ENCODE data around the gene PHOX2A.

DNA sequence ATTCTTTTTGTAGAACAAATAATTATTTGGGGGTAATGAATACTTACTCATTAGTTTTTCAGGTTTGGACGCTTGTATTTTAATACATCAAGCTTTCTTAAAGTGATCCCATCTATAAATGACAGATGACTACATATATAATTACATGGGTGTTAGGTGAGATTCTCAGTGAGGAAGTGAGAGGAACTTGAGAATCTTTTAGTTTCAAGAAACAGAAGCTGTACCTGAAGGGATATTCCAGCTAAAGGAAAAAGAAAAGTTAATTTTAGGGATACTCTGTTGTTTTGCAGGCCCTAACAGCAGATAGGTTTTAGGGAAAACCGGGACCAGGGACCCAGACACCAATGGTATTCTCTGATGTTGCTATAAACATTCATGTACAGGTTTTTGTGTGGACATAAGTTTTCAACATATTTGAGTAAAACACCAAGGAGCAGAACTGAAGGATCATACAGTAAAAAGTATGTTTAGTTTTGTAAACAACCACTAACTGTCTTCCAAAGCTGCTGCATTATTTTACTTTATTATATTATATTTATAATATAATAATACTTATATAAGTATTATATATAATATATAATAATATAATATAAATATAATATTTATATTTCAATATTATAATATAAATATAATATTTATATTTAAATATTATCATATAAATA is 24.1 kb upstream of the PHOX2A start:
- TF ChIP-seq, protein P1, sequence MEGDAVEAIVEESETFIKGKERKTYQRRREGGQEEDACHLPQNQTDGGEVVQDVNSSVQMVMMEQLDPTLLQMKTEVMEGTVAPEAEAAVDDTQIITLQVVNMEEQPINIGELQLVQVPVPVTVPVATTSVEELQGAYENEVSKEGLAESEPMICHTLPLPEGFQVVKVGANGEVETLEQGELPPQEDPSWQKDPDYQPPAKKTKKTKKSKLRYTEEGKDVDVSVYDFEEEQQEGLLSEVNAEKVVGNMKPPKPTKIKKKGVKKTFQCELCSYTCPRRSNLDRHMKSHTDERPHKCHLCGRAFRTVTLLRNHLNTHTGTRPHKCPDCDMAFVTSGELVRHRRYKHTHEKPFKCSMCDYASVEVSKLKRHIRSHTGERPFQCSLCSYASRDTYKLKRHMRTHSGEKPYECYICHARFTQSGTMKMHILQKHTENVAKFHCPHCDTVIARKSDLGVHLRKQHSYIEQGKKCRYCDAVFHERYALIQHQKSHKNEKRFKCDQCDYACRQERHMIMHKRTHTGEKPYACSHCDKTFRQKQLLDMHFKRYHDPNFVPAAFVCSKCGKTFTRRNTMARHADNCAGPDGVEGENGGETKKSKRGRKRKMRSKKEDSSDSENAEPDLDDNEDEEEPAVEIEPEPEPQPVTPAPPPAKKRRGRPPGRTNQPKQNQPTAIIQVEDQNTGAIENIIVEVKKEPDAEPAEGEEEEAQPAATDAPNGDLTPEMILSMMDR (IDR thresholded peaks at IDR 0.05; ENCODE audit: insufficient read depth, low read length, poor library complexity, severe bottlenecking), result no peak
- TF ChIP-seq EZH2phosphoT487 (conservative IDR thresholded peaks at IDR 0.05; ENCODE audit: low read length), result no peak

Measured in SU-DHL-6 (cell line).